Activated CD4-positive, alpha-beta T cell treated with anti-CD3 and anti-CD28 coated beads, Interleukin-2, amount 50 U/mL, for 24 hours (primary cell): ENCODE results near the gene VARS2.
"Not testable (repeated sequence)": the region's sequence is repeated elsewhere in the genome, so short reads cannot be mapped to it uniquely, and the experiment has no call there.

Experiments
- DNase-seq, 2 donors: peaks; one replicate each; pipeline ENCODE4 v3.0.0-alpha.2; 2020; ENCODE audit warnings: low read depth in 1 of 2, low spot score in 1 of 2

VARS2 gene

GRCh38 chr6:30914076-30914853 lies at the start of gene VARS2:
Gene VARS2 (plus strand): TSS chr6:30914238. CDS start chr6:30914837, 599 bp downstream.
- DNase-seq, result peak; percentile 80 to 83

GRCh38 chr6:30864325-30864724 lies 49.7 kb upstream of the VARS2 start:
- no peak for DNase-seq

- not testable (repeated sequence) for DNase-seq
Measured at GRCh38 chr6:30869241-30869749, 44.7 kb upstream of the VARS2 start.

GRCh38 chr6:30870546-30870945 lies 43.5 kb upstream of the VARS2 start:
- no peak for DNase-seq

GRCh38 chr6:30871592-30872183 lies 42.4 kb upstream of the VARS2 start:
- no peak for DNase-seq

GRCh38 chr6:30873137-30873640 lies 40.8 kb upstream of the VARS2 start:
- no peak for DNase-seq

- not testable (repeated sequence) for DNase-seq
Measured at GRCh38 chr6:30873795-30874194, 40.2 kb upstream of the VARS2 start.

GRCh38 chr6:30875244-30876038 lies 38.6 kb upstream of the VARS2 start:
- no peak for DNase-seq

GRCh38 chr6:30876039-30876730 lies 37.9 kb upstream of the VARS2 start:
- peak in 1 of 2 donors; percentile 39 for DNase-seq

- DNase-seq, result peak; percentile 43 to 66
Measured at GRCh38 chr6:30877419-30878262, 36.4 kb upstream of the VARS2 start.

- DNase-seq, result no peak
Measured at GRCh38 chr6:30879684-30880427, 34.2 kb upstream of the VARS2 start.

- no peak for DNase-seq
Measured at GRCh38 chr6:30880698-30881252, 33.3 kb upstream of the VARS2 start.

- no peak for DNase-seq
Measured at GRCh38 chr6:30881392-30882203, 32.4 kb upstream of the VARS2 start.

- no peak for DNase-seq
Measured at GRCh38 chr6:30882204-30882758, 31.8 kb upstream of the VARS2 start.

- no peak for DNase-seq
Measured at GRCh38 chr6:30882759-30883684, 31.0 kb upstream of the VARS2 start.

- peak in 1 of 2 donors; percentile 30 for DNase-seq
Measured at GRCh38 chr6:30883685-30884520, 30.1 kb upstream of the VARS2 start, which contains the start of gene DDR1. Gene DDR1 (plus strand): TSS chr6:30884519. CDS start chr6:30888730, 4,211 bp downstream.
